GM10248 (cell line): ENCODE results near the gene XYLT1.

Experiments
- CTCF ChIA-PET: fragments of 300-600 bp; sonication (Branson Sonifier 250); formaldehyde crosslinking; extraction: SDS; loops from one replicate; lab custom pipeline; 2021; ENCODE audit warnings: antibody characterized with exemption; lab: Yijun Ruan, JAX
- POLR2A ChIA-PET: fragments of 350-650 bp; sonication (Branson Sonifier 250); formaldehyde crosslinking; extraction: SDS; loops from one replicate; lab custom pipeline; 2020; ENCODE audit warnings: antibody characterized with exemption; lab: Yijun Ruan, JAX
- DNase-seq: peaks from one replicate; pipeline ENCODE4 v3.0.0; 2012; ENCODE audit errors: extremely low spot score
- TF ChIP-seq, protein P1 (sequence below): IDR thresholded peaks from 2 replicates; pipeline ENCODE4 v1.5.1; 2012; ENCODE audit warnings: mild to moderate bottlenecking, low read depth; ENCODE audit errors: extremely low read depth, missing control alignments, control extremely low read depth

The XYLT1 gene

DNA sequence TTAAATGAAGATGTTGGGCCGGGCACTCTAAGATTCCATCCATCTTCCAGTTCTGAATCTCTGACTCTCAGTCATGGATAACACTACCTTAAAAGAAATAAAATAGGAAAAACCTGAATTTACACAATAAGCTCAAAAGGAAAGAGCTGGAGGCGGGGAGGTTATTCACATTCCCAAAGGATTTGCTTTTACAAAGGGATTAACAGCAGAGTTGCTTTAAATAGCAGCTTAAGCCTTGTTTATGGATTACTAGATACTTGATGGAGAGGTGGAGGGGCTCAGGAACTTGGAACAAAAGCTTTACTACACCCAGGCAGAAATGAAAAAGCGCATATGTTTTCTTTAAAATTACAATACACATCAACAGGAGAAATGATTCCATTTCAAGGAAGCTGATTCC is 84.5 kb downstream of the XYLT1 start:
- CTCF ChIA-PET, result interaction anchor here (1.1 to 1.4 kb wide), 2 partner anchors 9 to 108 kb away, joined by 4 read pairs; no protein-coding TSS in a partner anchor
- TF ChIP-seq, protein P1, sequence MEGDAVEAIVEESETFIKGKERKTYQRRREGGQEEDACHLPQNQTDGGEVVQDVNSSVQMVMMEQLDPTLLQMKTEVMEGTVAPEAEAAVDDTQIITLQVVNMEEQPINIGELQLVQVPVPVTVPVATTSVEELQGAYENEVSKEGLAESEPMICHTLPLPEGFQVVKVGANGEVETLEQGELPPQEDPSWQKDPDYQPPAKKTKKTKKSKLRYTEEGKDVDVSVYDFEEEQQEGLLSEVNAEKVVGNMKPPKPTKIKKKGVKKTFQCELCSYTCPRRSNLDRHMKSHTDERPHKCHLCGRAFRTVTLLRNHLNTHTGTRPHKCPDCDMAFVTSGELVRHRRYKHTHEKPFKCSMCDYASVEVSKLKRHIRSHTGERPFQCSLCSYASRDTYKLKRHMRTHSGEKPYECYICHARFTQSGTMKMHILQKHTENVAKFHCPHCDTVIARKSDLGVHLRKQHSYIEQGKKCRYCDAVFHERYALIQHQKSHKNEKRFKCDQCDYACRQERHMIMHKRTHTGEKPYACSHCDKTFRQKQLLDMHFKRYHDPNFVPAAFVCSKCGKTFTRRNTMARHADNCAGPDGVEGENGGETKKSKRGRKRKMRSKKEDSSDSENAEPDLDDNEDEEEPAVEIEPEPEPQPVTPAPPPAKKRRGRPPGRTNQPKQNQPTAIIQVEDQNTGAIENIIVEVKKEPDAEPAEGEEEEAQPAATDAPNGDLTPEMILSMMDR, result no peak
- POLR2A ChIA-PET, result no interaction called here
- no peak for DNase-seq

DNA sequence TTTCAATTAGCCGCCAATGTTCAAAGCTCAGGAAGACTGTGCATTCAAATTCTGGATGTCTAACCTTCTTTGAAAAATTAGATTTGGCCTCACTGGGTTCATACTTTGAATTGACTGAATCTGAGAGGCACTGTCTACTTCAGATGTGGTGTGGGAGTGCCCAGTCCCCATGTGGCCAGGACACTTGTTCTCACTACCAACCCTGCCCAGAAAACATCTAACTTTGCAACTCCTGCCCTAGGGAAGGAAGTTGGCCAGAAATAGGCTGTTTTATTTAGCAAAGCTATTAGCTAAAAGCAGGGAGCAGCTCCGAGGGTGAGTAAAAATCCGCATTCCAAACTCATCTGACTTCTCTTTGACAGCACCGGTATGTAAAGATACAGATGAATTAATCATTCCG is 86.3 kb downstream of the XYLT1 start:
- CTCF ChIA-PET, result interaction anchor here (1.1 to 2.2 kb wide), 7 partner anchors 10 to 38 kb away, joined by 3 to 8 read pairs (median 6); no protein-coding TSS in a partner anchor
- no peak for DNase-seq
- POLR2A ChIA-PET, result no interaction called here

DNA sequence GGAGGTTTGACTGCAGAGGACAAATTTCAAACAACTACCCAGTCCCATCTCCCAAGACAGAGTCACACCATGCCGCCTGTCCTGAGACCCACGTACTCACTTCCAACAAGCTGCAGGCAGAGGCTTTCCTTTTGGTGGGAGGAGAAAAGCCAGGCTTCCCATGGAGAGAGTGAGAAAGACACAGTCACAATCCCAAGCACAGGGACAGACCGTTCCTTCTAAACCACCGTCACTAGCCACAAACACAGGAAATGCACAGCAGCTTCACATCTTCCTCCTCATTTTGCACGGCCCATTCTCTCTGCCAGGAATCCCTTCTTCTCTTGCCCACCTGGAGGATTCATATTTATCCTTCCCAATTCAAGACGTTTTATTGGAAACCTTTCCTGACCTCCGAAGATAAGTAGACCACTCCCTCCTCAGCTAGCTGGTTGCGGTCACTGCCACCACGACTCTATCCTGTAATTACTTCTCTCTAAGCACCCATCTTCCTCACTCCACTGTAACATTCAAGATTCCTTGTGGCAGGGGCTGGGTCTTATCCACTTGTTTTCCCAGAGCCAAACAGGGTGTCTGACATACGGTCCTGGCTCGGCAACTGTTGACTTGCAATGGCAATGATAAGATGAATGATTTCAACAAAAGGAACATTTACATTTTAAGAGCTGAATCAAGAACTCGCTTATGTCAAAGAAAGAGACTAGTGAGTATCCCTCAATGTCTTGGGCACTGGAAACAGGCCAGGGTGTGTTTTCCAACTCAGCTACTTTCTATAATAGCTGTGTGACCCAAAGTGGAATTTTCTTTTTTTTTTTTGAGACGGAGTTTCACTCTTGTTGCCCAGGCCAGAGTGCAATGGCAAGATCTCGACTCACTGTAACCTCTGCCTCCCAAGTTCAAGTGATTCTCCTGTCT is 87.6 kb downstream of the XYLT1 start:
- no peak for DNase-seq
- ChIA-PET POLR2A (no interaction called here), CTCF (interaction anchor here (1.1 to 1.9 kb wide), 6 partner anchors 13 to 104 kb away, joined by 3 to 8 read pairs (median 6); no protein-coding TSS in a partner anchor)
- TF ChIP-seq, protein P1, result no peak

More for the DNA sequence above, 86.3 kb downstream of the XYLT1 start:
- TF ChIP-seq, protein P1, result no peak

DNA sequence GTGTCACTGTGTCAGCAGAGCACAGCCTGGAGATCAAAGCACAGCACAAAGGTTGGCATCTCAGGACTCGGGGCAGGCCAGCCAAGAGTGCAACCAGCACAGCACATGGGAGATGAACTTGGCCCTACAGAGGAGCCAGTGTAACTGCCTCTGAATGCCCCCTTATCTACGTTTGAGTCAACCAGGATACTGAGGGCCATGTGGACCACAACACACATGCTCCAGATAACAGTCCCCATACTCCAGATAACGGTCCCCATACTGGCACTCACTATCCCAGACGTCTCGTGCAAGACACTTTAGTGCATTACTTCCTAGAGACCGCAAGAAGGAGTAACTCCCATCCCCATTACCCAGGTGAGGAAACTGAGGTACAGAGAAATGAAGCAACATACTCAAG is 88.2 kb downstream of the XYLT1 start:
- ChIA-PET POLR2A (no interaction called here), CTCF (interaction anchor here (1.6 kb wide), 1 partner anchor 10 kb away, joined by 4 read pairs; no protein-coding TSS in a partner anchor)
- DNase-seq, result no peak
- TF ChIP-seq, protein P1, result no peak

DNA sequence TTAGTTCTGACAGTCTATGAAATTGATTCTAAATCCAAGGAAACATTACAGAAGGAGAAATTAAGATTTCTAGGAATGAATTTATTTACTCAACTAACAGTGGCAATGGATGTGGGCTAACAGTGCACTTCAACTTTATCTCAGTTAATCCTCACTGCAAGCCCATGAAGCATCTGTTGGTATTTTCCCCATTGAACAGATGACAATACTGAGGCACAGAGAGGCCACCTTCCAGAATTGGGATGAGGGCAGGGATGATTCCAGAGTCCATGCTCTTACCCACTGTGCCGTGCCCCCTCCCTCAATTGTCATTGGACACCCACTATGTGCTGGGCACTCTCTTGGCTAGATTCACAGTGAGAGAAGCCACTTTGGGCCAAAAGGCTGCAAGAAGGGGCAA is 89.0 kb downstream of the XYLT1 start:
- ChIA-PET POLR2A (no interaction called here), CTCF (interaction anchor here (1.1 to 3.4 kb wide), 3 partner anchors 9 to 35 kb away, joined by 4 to 12 read pairs (median 4); no protein-coding TSS in a partner anchor)
- TF ChIP-seq, protein P1, result no peak
- no peak for DNase-seq

DNA sequence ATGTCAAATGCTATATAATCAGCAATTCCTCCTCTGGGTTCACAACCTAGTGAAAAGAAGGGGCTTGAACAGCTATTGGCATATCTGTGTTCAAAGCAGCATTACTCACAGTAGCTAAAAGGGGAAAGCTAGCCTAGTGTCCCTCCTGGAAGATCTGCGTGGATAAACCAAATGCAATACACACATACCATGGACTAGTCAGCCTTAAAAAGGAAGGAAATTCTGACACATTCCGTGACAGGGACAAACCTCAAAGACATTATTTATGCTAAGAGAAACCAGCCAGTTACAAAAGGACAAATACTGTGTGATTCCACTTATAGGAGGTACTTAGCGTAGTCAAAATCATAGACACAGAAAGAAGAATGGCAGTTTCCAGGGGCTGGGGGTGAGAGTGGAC is 90.1 kb downstream of the XYLT1 start:
- ChIA-PET CTCF (interaction anchor here (0.7 to 3.4 kb wide), 5 partner anchors 10 to 121 kb away, joined by 3 to 12 read pairs (median 4); no protein-coding TSS in a partner anchor), POLR2A (interaction anchor here (0.6 to 0.7 kb wide), 2 partner anchors 16 to 35 kb away, joined by 3 to 6 read pairs; no protein-coding TSS in a partner anchor)
- no peak for DNase-seq
- TF ChIP-seq, protein P1, result no peak
